NCI-H748 (cell line): ENCODE measurements around the gene HSDL2.

Source experiments
- DNase-seq: peaks from one replicate; lab custom pipeline; 2025; ENCODE audit not compliant: unreplicated experiment; lab: John Stamatoyannopoulos, UW

HSDL2 gene

GRCh38 chr9:112443636-112444035 is 63.7 kb downstream of the HSDL2 start:
- no peak for DNase-seq

- DNase-seq, result no peak
Observed at GRCh38 chr9:112445196-112445595, 65.3 kb downstream of the HSDL2 start.

GRCh38 chr9:112446080-112446479 is 66.2 kb downstream of the HSDL2 start:
- DNase-seq, result no peak

- DNase-seq, result no peak
Observed at GRCh38 chr9:112446526-112446925, 66.6 kb downstream of the HSDL2 start.

- no peak for DNase-seq
Observed at GRCh38 chr9:112447283-112447761, 67.4 kb downstream of the HSDL2 start.

- DNase-seq, result no peak
Observed at GRCh38 chr9:112462855-112463254, 82.9 kb downstream of the HSDL2 start.

GRCh38 chr9:112465352-112465751 is 85.4 kb downstream of the HSDL2 start:
- no peak for DNase-seq

- DNase-seq, result no peak
Observed at GRCh38 chr9:112472996-112473395, 93.1 kb downstream of the HSDL2 start.

GRCh38 chr9:112473986-112474385 is 94.1 kb downstream of the HSDL2 start:
- no peak for DNase-seq

- DNase-seq, result no peak
Observed at GRCh38 chr9:112475318-112475717, 95.4 kb downstream of the HSDL2 start.

GRCh38 chr9:112477330-112477729 is 97.4 kb downstream of the HSDL2 start:
- no peak for DNase-seq

- DNase-seq, result no peak
Observed at GRCh38 chr9:112479221-112479620, 99.3 kb downstream of the HSDL2 start.

- no peak for DNase-seq
Observed at GRCh38 chr9:112484607-112485006, 104.7 kb downstream of the HSDL2 start.

GRCh38 chr9:112485574-112485973 is 105.7 kb downstream of the HSDL2 start:
- DNase-seq, result no peak

GRCh38 chr9:112486221-112487007 is 106.5 kb downstream of the HSDL2 start, which contains the start of gene KIAA1958:
KIAA1958 (plus strand) TSS chr9:112486827; CDS start chr9:112574081, 87,254 bp downstream.
- peak; percentile 94 for DNase-seq

- DNase-seq, result peak; percentile 69
Observed at GRCh38 chr9:112487008-112487798, 107.3 kb downstream of the HSDL2 start.

- DNase-seq, result peak; percentile 31
Observed at GRCh38 chr9:112487799-112488340, 108.0 kb downstream of the HSDL2 start.

GRCh38 chr9:112489039-112489546 is 109.2 kb downstream of the HSDL2 start:
- peak; percentile 22 for DNase-seq

- DNase-seq, result peak; percentile 74
Observed at GRCh38 chr9:112489876-112490666, 110.2 kb downstream of the HSDL2 start.

- DNase-seq, result no peak
Observed at GRCh38 chr9:112493393-112494137, 113.7 kb downstream of the HSDL2 start.
